HG03025 (cell line): ENCODE measurements around the gene SLX4.

Experiments
- ATAC-seq: cut with Tn5 transposase; IDR thresholded peaks from one replicate; pipeline ENCODE4 v1.9.1; 2021; ENCODE audit warnings: mild to moderate bottlenecking, moderate library complexity; ENCODE audit not compliant: unreplicated experiment, low FRiP score

SLX4 gene

DNA sequence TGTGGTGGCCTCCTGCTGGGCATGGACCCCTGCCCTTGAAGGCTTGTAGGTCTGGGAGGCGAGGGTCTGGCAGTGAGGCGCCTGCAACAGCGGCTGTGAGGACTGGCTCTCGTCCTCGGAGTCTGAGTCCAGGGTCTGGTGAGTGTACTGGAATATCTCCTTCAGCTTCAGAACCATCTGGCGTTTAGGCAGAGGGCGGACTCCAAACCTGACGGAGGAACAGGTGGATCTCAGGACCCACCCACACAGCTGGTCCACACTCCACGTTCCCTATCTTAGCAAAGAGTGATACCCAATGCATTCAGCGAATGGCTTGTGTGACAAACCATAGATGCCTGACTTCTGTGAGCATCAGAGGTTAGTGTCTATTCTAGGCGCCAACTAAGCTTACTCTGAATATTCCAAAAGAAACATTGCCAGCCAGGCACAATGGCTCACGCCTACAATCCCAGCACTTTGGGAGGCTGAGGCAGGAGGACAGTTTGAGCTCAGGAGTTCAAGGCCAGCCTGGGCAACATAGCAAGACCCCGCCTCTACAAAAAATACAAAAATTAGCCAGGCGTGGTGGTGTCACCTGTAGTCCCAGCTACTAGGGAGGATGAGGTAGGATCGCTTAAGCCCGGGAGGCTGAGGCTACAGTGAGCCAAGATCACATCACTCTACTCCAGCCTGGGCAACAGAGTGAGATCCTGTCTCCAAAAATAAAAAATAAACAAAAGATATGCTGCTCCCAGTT lies 27.9 kb downstream of the SLX4 start:
- no peak for ATAC-seq

GRCh38 chr16:3582276-3583165 lies 28.9 kb downstream of the SLX4 start:
- ATAC-seq = no peak

- no peak for ATAC-seq
These were observed 30.0 kb downstream of the SLX4 start for GRCh38 chr16:3581392-3581791.

DNA sequence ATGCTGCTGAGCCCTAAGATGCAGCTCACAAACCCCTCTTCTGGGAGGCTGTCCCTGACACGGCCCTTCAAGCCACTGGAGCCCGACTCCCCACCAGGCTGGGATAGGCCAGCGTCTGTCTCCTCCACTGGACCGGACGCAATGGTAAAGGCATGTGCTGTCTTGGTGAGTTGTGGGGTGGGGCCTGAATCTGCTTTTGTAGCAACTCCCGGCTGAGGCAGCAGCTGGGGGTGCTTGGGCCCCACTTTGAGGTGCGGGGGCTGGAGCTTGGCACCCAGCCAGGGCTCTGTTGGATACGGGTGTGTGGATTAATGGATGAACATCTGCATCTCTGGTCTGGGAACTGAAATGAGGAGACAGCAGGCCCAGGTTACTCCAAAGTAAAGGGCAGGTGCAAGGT lies 30.7 kb downstream of the SLX4 start:
- no peak for ATAC-seq

GRCh38 chr16:3580251-3580651 lies 31.2 kb downstream of the SLX4 start:
- no peak for ATAC-seq

DNA sequence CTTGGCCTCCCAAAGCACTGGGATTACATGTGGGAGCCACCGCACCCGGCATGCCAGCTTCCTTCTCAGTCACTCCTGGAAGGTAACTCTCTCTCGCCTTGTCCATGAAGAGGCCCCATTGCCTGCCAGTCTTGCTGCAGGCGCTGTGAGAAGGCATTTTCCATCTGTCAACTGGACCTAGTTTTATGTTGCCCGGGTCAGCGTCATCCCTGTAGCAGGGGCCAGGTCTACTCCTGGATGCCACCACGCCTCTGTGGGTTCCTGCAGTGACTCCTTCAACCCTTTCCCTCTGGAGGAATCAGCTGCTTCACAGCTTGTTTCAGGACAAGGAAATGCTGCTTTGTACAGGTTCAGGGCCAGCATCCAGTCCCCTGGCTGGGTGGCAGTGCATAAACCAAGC lies 31.6 kb downstream of the SLX4 start:
- no peak for ATAC-seq

DNA sequence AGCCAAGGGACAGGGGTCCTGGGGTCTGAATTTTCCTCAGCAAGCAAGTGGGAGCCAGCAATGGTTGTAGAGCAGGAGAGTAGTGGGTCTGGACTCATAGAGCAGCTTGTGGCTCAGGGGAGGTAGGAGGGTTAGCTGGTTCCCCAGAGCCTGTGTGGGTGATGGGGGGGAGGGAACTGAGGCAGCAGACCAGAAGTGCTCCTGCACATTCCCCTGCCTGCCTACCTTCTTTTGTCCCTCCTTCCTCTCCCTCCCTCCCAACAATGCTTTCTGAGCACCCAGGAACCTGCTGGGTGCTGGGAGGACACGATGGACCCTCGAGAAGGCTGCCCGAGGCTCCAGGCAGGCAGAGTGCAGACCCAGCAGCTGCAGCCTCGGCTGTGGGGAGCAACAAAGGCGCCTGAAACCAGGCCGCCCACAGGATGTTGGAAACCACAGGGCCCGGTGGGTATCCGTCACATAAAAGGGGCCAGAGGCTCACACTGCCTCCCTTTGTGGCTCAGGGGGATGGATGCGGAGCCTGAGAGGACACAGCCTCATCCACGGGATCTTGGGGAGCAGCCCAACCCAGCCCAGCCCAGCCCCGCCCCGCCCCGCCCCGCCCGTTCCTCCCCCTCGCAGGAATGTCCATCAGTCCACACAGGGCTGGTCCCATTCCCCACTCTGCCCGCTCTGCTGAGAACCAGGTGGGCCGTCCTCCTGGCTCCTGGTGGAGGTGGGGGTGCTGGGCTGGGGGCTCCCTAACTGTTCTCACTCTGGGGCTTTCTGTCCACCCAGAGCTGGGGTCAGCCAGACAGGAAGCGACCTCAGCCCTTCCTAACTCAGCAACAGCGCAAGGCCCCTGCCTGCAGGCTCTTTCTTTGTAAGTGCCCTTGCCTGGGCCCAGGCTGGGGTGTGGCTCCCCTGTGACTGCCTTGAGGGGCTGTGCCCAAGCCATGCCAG lies 32.5 kb downstream of the SLX4 start:
- ATAC-seq = no peak

DNA sequence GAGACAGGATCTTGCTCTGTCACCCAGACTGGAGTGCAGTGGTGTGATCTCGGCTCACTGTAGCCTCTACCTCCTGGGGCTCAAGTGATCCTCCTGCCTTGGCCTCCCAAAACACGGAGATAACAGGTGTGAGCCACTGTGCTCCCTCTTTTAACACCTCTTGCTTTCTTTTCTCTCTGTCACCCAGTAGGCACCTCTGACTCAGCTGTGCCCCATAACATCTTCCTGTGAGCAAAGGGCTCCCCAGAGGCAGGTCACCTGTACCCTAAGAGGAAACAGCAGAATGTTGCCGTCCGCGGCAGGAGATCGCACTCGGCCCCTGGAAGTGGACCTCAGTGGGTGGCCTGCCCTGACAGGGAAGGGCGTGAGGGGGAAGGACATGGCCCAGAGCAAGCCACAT lies 33.3 kb downstream of the SLX4 start:
- no peak for ATAC-seq

DNA sequence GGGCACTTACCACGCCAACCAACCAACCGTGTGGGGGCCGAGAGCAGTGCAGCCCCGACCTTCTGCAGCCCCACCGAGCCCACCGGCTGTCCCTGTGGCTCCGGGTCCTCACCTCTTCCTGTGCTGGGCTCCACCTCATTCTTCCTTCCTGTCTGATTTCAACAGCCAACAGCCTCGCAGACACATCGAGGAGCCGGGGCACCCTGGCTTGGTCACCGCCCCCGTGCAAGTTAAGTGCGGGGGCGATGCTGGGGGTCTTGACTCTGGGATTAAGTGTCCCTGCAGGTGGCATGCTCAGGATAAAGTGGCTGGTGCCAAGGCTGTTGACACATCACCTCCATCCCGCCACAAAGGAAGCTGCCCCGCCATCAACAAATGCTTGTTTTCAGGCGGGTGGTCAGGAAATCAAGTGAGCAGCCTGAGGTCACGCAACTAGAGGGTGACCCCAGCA lies 34.1 kb downstream of the SLX4 start, which contains the start of gene NLRC3:
NLRC3 (minus strand) TSS at position 102 of the 451 bp plus-strand sequence. CDS start 12,367 bp downstream, outside the sequence.
- no peak for ATAC-seq

GRCh38 chr16:3576211-3576610 lies 35.2 kb downstream of the SLX4 start:
- ATAC-seq = no peak

- ATAC-seq = no peak
These were observed 35.9 kb downstream of the SLX4 start for GRCh38 chr16:3575491-3575890.

GRCh38 chr16:3574195-3574594 lies 37.2 kb downstream of the SLX4 start:
- no peak for ATAC-seq

- no peak for ATAC-seq
These were observed 38.1 kb downstream of the SLX4 start for GRCh38 chr16:3573146-3573815.

DNA sequence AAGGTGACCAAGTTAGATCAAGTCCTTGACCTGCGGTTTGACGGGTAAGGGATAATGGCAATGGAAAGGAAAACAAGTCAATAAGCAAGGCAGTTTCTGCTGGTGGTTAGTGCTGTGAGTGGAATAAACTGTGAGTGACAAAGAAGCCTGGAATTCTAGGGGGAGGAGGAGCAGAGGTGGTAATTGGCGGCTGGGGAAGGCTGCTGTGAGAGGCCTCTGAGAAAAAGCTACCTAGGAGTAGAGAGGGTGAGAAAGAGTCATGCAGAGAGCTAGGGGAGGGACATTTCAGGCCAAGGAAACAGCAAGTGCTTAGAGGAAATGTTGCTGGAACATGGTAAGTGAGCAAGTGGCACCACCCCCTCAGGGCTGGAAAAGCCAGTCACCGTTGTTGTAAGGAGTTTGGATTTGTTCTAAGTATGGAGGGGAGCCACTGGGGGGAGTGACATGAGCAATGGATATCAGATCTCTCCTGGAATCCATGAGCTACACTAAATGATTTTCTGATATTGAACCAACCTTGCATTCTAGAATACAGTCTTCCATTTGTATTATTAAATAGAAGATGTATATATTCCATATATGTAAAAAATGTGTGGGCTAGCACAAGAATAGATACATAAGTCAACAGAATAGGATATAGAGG lies 40.9 kb downstream of the SLX4 start:
- no peak for ATAC-seq

DNA sequence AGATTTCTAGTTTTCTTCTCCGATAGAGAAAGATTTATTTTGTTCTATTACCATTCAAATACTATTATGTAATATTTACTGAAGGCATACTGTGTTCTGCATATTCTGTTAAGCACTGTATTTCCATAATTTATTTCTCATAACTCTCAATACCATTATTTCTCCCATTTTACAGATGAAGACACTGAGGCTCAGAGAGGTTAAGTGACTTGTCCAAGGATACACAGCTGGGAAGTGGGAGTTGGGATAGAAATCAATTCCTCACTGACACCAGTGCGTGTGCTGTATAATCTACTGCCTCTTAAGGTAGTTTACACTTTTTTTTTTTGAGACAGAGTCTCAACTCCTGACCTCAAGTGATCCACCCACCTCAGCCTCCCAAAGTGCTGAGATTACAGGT lies 41.6 kb downstream of the SLX4 start:
- no peak for ATAC-seq

- ATAC-seq = no peak
These were observed 44.4 kb downstream of the SLX4 start for GRCh38 chr16:3566990-3567389.

- ATAC-seq = no peak
These were observed 46.6 kb downstream of the SLX4 start for GRCh38 chr16:3564889-3565141.

DNA sequence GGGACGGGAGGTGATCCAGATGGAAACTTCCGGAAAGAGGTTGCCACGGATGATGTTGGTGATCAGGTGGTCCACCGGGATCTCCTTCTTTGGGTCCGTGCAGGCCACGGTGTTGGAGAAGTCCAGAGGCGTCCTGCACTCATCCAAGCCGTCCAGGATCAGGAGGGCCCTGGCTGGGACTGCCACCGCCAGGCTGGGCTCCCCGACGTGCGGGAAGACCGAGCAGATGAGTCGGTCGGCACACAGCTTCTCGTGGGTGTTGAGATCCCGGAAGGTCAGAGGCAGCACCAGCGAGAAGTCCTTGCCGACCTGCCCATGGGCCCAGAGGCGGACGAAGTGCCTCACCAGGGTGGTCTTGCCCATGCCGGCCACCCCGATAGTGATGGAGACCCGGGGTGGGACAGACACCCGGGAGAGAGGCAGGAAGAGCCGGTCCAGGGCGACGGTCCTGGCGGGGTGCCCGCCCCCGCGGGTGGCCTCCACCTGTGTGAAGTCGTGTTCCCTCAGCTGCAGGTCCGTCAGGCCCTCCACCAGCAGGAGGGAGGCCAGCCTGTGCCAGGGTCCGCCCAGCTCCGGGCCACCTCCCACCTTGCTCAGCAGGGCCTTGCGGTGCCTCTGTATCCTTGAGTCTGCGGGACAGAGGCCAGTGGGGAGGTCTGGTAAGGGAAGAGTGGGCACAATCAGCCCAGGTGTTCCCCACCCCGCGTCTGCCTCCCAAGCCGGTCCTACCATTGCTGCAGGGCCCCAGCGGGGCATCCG lies 47.1 kb downstream of the SLX4 start:
- no peak for ATAC-seq

- ATAC-seq = no peak
These were observed 48.4 kb downstream of the SLX4 start for GRCh38 chr16:3562914-3563480.
